ENCODE data around the gene CENPE.

CENPE gene

DNA sequence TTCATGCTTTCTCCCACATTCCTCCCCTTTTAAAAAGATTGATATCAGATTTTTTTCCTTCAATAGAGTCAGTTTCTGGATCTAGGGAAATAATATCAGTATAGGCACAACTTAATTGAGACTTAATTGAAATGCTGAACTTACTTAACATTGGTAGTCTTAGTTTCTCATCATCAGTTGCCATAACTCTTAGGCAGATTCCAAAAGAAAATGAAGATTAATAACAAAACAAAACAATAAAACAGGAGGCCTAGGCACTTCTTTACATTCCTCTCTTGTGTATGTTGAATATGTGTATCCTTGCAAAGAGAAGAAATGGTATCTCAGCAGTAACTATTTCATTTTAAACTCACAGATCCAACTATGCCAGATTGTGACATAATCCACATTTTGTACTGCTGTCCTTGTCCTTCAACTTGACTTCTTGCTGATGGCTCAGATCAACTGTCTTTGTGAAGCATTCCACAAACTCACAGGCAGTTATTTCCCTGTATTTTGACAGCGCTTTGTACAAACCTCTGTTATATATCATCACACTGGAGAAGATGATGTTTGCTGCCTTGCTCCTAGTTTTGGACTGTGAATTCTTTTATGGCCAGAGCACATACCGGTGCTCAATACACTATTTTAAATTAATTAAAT lies 112.5 kb downstream of the CENPE start:
- TF ChIP-seq CTCF (IDR thresholded peaks at IDR 0.05; ENCODE audit: low read depth, low read length, missing control alignments), result no peak
- H3K4me3 ChIP-seq (replicated peaks; ENCODE audit: low read depth, low read length), result no peak overlapping the region
- no peak for DNase-seq (ENCODE audit: extremely low read depth, low read depth)

GRCh38 chr4:103079621-103080020 lies 118.5 kb downstream of the CENPE start:
- no peak for TF ChIP-seq CTCF (IDR thresholded peaks at IDR 0.05; ENCODE audit: low read depth, low read length, missing control alignments)
- no peak for DNase-seq (ENCODE audit: extremely low read depth, low read depth)
- H3K4me3 ChIP-seq (replicated peaks; ENCODE audit: low read depth, low read length), result no peak overlapping the region

GRCh38 chr4:103076747-103077347 lies 121.3 kb downstream of the CENPE start, which contains the start of gene SLC9B2:
TSS of gene SLC9B2 (minus strand) at chr4:103076761. CDS start at chr4:103067550, 9,211 bp downstream.
- peak within 1 kb of the TSS; percentile 83 for H3K4me3 ChIP-seq (replicated peaks; ENCODE audit: low read depth, low read length)
- DNase-seq (ENCODE audit: extremely low read depth, low read depth), result no peak
- TF ChIP-seq CTCF (IDR thresholded peaks at IDR 0.05; ENCODE audit: low read depth, low read length, missing control alignments), result no peak

- DNase-seq (ENCODE audit: extremely low read depth, low read depth), result no peak
- TF ChIP-seq CTCF (IDR thresholded peaks at IDR 0.05; ENCODE audit: low read depth, low read length, missing control alignments), result no peak
- H3K4me3 ChIP-seq (replicated peaks; ENCODE audit: low read depth, low read length), result peak overlapping the region; percentile 83
Observed at GRCh38 chr4:103075894-103076746, 122.0 kb downstream of the CENPE start.

- no peak for TF ChIP-seq CTCF (IDR thresholded peaks at IDR 0.05; ENCODE audit: low read depth, low read length, missing control alignments)
- DNase-seq (ENCODE audit: extremely low read depth, low read depth), result no peak
- H3K4me3 ChIP-seq (replicated peaks; ENCODE audit: low read depth, low read length), result peak overlapping the region; percentile 83
Observed at GRCh38 chr4:103075435-103075893, 122.7 kb downstream of the CENPE start.

DNA sequence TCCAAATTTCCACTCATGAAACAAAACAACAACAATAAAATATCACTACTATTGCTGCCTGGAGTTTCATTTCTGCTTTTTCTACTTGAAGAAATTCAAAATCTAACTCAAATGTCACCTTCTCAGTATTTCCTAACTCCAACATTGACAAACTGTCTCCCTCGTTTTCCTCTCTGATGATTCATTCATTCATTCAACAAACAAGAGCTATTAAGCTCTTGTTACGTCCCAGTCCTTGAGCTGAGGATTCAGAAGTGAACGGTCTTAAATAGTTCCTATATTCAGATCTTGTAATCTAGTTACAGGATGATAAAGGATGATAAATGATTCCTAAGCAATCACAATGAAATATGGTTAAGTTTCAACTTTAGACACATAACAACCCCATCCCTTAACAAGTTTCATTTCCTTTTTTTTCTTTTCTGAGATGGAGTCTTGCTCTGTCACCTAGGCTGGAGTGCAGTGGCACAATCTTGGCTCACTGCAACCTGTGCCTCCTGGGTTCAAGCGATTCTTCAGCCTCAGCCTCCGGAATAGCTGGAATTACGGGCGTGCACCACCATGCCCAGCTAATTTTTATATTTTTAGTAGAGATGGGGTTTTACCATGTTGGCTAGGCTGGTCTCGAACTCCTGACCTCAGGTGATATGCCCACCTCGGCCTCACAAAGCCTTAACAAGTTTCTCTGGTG lies 123.3 kb downstream of the CENPE start:
- H3K4me3 ChIP-seq (replicated peaks; ENCODE audit: low read depth, low read length), result peak overlapping the region; percentile 83
- no peak for TF ChIP-seq CTCF (IDR thresholded peaks at IDR 0.05; ENCODE audit: low read depth, low read length, missing control alignments)
- no peak for DNase-seq (ENCODE audit: extremely low read depth, low read depth)
